K562 (cell line): ENCODE measurements around the gene PXN. TPM values are rescaled to one million over a fixed set of nuclear protein-coding genes. Genes with fewer than 3 reads are reported as not detected.

ENCODE experiments used
- DACH1 ChIP-seq: fragments of 450-650 bp; IDR thresholded peaks from 2 replicates; pipeline ENCODE4 v1.6.1; 2018; ENCODE audit not compliant: partially characterized antibody
- KLF16 ChIP-seq: IDR thresholded peaks from 2 replicates; pipeline ENCODE4 v1.6.1; 2016; ENCODE audit warnings: antibody characterized with exemption
- SPI1 ChIP-seq: IDR thresholded peaks from 2 replicates; pipeline ENCODE4 v1.6.1; 2011; ENCODE audit warnings: low read depth, low read length, control low read depth, borderline replicate concordance
- ZFP36 ChIP-seq: fragments of 150-350 bp; IDR thresholded peaks from 2 replicates; pipeline ENCODE4 v1.6.1; 2018; ENCODE audit warnings: low read length, low read depth; ENCODE audit not compliant: partially characterized antibody
- ZKSCAN3 ChIP-seq: fragments of 250-450 bp; sonication (Bioruptor Pico); IDR thresholded peaks from 2 replicates; pipeline ENCODE4 v1.4.0; 2020
- polyA plus RNA-seq, 8 experiments: library from polyadenylated mRNA; depleted of rRNA in 4 of 8; stranded (reverse) in 5 of 8; unstranded in 3 of 8; fragments of >200 nt; fragmentation: Nextera tagmentation in 2 of 8; fragmentation: Illumina TruSeq in 1 of 8; extraction: Ambion mirVana in 2 of 8; extraction: Trizol in 1 of 8; gene quantifications; 2 replicates each; pipeline versions ENCODE4 v1.2.1 to v1.2.3, GENCODE V29; 2011 to 2014; ENCODE audit warnings: inconsistent platforms in 1 of 8, missing spikeins in 1 of 8
- total RNA-seq, 7 experiments: library from RNA; depleted of rRNA in 6 of 7; stranded (reverse); fragments of >200 nt in 6 of 7; fragmentation: Illumina TruSeq in 2 of 7; extraction: Trizol in 2 of 7; gene quantifications; 2 replicates each; pipeline versions ENCODE4 v1.2.1 to v1.2.3, GENCODE V29; 2011 to 2021; ENCODE audit warnings: low replicate concordance in 1 of 7
- TF ChIP-seq, protein P1 (sequence below), 3 experiments: fragments of 200-800 bp in 1 of 3; fragments of 250-450 bp in 1 of 3; fragments of 450-650 bp in 1 of 3; sonication (Bioruptor Pico) in 1 of 3; sonication (Bioruptor generic) in 1 of 3; formaldehyde crosslinking in 1 of 3; IDR thresholded peaks; 2 replicates each; pipeline versions ENCODE4 v1.6.1 to v1.8.0; 2016 to 2022; ENCODE audit warnings: mild to moderate bottlenecking in 2 of 3, missing genetic modification characterization in 2 of 3, missing compliant biosample characterization in 1 of 3, moderate library complexity in 1 of 3

Gene PXN
- total and polyA plus RNA-seq, 9 of the 15 experiments (the other 6 are each of a cell fraction or from before 2014, with no cell fraction given), result 4.0 to 74.1 (median 18.6) TPM

- TF ChIP-seq, protein P1, sequence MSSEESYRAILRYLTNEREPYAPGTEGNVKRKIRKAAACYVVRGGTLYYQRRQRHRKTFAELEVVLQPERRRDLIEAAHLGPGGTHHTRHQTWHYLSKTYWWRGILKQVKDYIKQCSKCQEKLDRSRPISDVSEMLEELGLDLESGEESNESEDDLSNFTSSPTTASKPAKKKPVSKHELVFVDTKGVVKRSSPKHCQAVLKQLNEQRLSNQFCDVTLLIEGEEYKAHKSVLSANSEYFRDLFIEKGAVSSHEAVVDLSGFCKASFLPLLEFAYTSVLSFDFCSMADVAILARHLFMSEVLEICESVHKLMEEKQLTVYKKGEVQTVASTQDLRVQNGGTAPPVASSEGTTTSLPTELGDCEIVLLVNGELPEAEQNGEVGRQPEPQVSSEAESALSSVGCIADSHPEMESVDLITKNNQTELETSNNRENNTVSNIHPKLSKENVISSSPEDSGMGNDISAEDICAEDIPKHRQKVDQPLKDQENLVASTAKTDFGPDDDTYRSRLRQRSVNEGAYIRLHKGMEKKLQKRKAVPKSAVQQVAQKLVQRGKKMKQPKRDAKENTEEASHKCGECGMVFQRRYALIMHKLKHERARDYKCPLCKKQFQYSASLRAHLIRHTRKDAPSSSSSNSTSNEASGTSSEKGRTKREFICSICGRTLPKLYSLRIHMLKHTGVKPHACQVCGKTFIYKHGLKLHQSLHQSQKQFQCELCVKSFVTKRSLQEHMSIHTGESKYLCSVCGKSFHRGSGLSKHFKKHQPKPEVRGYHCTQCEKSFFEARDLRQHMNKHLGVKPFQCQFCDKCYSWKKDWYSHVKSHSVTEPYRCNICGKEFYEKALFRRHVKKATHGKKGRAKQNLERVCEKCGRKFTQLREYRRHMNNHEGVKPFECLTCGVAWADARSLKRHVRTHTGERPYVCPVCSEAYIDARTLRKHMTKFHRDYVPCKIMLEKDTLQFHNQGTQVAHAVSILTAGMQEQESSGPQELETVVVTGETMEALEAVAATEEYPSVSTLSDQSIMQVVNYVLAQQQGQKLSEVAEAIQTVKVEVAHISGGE (CRISPR knock-in tag; IDR thresholded peaks at IDR 0.05), result no peak
- TF ChIP-seq ZKSCAN3 (CRISPR knock-in tag) (no peak), ZFP36 (no peak), KLF16 (no peak), DACH1 (peak; percentile 76), SPI1 (0 out of 2 replicates have a peak, but pooled peaks have one; percentile 7)
Measured at GRCh38 chr12:120262852-120263747, 2.4 kb downstream of the PXN start (continued).
